ENCODE results near the gene COL4A1.

Gene COL4A1

GRCh38 chr13:110201114-110201513 lies 105.8 kb downstream of the COL4A1 start:
- no peak for DNase-seq (ENCODE audit: low read depth in 2 of 2, low spot score in 1 of 2)

- no peak for DNase-seq (ENCODE audit: low read depth in 2 of 2, low spot score in 1 of 2)
These were observed 106.6 kb downstream of the COL4A1 start for GRCh38 chr13:110200276-110200870.

DNA sequence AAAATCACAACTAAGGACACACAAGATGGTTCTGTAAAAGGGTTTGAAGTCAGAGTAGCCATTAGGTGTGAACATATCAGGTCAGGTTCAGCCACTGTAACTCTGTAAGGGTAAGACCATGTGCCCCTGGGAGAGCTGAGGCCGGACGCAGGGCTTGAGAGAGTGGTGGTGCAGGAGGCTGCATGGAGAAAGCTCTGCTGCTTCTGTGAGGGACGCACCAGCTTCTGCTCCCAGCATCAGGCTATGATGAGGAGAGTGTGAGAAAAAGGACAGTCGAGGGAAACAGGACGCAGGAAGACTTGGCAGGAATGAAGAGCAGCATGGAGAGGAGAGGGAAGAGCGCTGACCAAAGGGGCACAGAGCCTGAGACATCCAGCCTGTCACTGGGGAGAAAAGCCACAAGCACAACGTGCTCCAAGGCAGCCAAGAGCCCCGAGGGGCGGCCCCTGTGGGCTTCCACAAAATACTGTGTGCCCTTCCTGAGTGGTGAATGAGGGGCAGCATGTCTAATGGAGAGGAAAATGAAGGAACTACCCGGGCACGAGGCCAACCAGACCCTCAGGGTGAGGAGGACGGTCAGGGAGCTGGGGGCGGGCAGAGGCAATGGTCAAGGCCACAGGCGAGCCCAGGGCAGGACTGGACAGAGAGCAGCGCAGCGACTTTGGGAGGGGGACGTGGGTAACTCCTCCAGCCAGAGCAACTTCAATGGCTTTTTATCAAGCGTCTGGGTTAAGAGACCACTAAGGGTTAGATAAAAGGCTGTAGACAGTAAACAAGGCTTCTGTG lies 107.7 kb downstream of the COL4A1 start:
- DNase-seq (ENCODE audit: low read depth in 2 of 2, low spot score in 1 of 2): no peak

GRCh38 chr13:110197471-110197870 lies 109.5 kb downstream of the COL4A1 start:
- no peak for DNase-seq (ENCODE audit: low read depth in 2 of 2, low spot score in 1 of 2)

- DNase-seq (ENCODE audit: low read depth in 2 of 2, low spot score in 1 of 2): no peak
These were observed 109.9 kb downstream of the COL4A1 start for GRCh38 chr13:110197026-110197425.

DNA sequence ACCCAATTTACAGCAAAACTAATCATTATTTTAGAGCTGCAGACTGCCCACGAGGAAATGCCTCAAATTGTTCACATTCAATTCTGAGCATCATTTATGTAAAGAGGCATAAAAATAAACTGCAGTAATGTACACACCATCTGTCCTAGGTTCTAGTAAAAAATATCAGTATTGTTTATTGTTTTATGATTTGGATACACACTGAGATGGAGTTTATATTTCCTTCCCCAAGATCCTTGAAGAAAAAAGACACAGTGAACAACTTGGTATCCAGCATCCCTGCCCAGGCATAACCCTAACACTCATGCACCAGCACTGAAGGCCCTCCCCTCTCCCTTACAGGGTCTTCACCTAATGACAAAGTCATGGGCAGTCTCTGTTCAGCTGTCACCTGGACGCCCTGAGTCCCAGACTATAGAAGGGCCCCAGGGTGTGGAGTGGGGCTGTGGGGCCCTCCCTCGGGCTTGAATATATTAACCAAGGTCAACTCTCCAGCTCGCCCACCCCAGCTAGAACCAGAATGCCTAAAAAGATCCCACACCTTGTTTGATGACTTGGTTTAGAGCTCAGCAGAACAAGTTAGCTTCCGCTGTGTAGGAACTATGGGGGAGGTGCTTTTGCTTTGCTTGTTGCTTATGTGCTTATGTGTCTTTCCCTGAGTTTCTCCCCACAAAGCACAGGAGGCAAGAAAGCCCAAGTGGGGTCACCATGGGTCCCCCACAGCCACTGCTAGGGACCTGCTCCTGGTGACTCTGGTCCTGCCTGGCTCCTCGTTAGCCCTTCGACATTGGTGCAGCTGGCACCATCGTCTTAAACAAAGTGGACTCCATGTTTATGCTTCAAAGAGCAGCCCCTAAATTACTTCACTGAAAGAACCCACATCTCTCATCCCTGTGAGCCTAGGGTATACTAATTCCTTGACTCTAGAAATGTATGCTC lies 111.1 kb downstream of the COL4A1 start:
- no peak for DNase-seq (ENCODE audit: low read depth in 2 of 2, low spot score in 1 of 2)

- no peak for DNase-seq (ENCODE audit: low read depth in 2 of 2, low spot score in 1 of 2)
These were observed 112.5 kb downstream of the COL4A1 start for GRCh38 chr13:110194451-110194850.

DNA sequence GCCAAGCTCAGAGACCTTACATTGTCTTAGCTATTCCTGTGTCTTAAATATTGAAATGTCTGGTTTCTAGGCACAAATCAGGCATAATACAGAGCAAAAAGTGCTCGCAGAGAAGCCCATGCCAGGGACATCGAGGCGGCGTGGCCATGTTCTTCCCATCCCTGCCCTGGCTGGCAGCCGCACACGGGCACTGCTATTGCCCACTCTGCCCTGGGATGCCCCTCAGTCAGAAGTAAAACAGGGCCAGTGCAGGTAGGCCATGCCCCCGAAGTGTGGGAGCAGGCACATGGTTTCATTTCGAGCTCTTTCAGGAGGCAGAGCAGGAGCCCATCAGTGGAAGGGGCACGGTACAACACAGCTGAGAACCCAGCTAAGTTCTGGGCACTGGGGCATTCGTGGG lies 113.5 kb downstream of the COL4A1 start:
- DNase-seq (ENCODE audit: low read depth in 2 of 2, low spot score in 1 of 2): no peak

GRCh38 chr13:110192472-110192871 lies 114.5 kb downstream of the COL4A1 start:
- no peak for DNase-seq (ENCODE audit: low read depth in 2 of 2, low spot score in 1 of 2)

- no peak for DNase-seq (ENCODE audit: low read depth in 2 of 2, low spot score in 1 of 2)
These were observed 119.3 kb downstream of the COL4A1 start for GRCh38 chr13:110187641-110188161.

DNA sequence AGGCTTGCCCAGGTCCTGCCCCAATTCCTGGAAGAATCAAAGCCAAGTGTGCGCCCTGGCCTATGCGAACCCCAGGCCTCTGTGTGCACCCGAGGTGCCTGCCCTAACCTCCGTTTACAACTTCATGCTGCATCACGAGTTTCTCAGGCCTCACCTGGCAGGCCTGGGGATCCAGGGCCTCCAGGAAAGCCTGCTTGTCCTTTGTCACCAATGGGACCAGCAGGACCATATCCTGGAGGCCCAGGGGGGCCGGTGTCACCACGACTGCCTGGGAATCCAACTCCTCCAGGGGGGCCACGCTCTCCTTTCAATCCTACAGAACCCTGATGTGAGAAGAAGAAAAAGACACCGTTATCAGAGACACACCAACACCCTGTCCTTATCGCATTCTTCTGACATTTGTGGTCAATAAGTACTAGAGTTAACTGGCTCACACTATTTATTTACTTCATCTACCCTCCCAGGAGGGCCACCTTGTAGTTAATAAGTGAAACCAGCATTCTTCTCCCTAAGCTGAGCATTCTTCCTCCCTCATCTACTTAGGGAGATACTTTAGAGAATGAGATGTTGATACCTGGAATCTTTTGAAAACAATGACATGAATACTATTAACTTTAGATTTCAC lies 120.6 kb downstream of the COL4A1 start:
- no peak for DNase-seq (ENCODE audit: low read depth in 2 of 2, low spot score in 1 of 2)

DNA sequence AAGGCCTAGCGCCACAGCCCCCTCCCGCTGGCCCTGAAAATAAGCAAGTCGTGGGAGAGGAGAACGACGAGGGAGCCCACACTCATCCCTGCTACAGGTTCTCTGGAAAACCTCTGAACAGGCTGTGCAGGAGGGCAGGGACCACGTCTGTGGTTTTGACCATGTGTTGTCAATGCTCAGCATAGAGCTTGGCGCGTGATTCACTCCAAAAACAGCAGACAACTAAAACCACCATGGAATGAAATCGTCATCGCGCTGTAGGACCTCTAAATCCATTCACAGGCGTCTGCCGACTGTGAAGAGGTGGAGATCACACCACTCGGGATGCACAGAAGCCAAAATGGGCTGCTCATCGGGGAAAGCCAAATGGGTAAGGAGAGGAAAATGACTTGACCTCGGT lies 121.3 kb downstream of the COL4A1 start:
- DNase-seq (ENCODE audit: low read depth in 2 of 2, low spot score in 1 of 2): no peak

- DNase-seq (ENCODE audit: low read depth in 2 of 2, low spot score in 1 of 2): no peak
These were observed 123.0 kb downstream of the COL4A1 start for GRCh38 chr13:110183910-110184309.

DNA sequence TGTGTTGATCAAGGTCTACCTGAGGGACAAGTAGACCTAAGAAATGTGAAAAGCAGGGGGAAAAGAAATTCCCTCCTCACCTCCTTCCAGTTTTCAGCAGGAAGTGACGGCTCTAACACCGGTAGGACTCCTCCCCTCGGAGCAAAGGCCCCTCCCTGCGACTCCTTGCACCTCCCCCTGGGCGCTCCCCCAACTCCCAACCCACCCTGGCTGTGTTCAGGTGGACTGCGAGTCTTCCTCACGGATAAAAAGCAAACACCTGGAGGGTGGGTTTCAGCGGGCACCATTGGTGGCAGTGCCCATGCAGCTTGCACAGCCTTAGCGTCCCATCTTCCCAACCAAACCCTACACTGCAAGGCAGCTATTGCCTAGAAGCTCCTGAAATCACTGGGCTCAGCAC lies 124.5 kb downstream of the COL4A1 start:
- no peak for DNase-seq (ENCODE audit: low read depth in 2 of 2, low spot score in 1 of 2)

GRCh38 chr13:110182003-110182402 lies 125.0 kb downstream of the COL4A1 start:
- no peak for DNase-seq (ENCODE audit: low read depth in 2 of 2, low spot score in 1 of 2)

DNA sequence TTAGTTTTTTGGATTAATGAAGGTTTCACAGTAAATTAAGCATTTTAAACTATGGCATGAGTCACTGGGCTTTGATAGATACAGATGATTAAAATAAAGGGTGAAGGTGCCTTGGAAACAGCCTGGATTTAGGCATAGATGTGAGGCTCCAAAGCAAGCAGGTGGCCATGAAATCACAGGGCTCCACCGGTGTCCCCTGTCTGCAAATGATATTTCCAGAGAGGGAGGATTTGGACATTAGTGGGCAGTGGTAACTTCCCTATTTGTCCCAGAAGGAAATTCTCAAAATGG lies 127.2 kb downstream of the COL4A1 start:
- DNase-seq (ENCODE audit: low read depth in 2 of 2, low spot score in 1 of 2): no peak

DNA sequence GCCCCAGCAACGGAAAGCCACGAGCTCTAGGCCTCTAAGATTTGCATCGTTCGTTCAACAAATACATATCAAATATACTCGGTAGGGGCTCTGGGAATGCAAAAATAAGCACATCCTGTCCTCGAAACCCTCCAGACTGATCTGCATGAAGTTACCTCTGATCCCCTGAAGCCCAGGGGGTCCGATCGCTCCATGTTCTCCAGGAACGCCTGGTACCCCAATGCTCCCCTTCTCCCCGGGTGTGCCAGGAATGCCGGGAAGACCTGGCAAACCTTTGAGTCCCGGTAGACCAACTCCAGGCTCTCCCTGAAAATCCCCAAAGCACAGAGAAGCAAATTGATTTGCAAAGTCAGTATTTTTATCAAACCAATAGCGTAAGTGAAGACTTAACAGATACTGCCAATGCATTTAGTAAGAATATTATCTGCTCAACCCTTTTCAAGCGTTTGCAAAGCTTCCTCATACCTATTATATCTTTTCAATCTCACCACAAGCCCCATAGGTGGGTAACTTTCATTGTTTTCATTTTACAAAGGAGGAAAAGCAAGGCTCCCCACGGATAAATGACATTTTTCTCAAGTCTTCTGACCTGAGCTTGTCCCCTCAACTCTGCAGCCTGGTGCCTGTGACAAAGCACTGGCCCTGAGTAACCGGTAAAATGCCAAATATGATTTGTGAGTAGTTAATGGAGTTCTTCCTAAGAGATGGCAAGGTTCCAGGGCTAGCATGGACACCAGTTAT lies 127.7 kb downstream of the COL4A1 start:
- DNase-seq (ENCODE audit: low read depth in 2 of 2, low spot score in 1 of 2): no peak

DNA sequence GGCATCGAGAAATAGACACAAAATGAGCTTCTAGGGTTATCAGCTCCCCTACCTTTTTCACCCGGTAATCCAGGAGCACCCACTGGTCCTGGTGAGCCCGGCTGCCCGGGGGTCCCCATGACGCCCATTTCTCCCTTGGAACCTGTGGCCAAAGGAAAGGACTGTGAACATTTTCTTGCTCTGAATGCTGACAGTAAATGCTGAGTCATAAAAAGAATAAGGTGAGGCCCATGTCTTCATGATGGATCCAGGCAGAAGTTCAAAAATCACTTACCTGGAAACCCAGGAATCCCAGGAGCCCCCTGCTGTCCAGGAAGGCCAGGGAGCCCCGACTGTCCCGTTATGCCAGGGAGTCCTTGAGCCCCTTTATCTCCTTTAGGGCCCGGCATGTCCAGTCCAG lies 129.2 kb downstream of the COL4A1 start:
- no peak for DNase-seq (ENCODE audit: low read depth in 2 of 2, low spot score in 1 of 2)

DNA sequence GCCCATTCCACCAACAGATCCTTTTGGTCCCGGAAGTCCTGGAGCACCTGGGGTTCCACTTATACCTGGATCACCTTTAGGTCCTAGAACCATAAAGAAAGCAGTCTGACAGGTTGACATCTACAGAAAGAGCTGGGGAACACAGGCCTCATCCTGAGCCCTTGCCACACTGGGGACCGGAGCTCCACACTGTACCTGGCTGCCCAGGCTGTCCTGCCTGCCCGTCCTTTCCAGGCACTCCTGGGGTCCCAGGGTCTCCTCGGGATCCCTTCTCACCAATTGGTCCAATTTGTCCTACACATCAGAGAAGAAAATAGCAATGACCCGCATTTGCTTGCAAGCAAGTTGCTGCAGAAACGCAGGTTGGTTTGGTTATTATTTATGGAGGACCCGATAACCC lies 130.5 kb downstream of the COL4A1 start:
- DNase-seq (ENCODE audit: low read depth in 2 of 2, low spot score in 1 of 2): no peak

GRCh38 chr13:110173247-110173818 lies 133.6 kb downstream of the COL4A1 start:
- DNase-seq (ENCODE audit: low read depth in 2 of 2, low spot score in 1 of 2): no peak
